HepG2 (cell line): ENCODE measurements around the gene DAB2. TPM values are rescaled to one million over a fixed set of nuclear protein-coding genes. Genes with fewer than 3 reads are reported as not detected.

Experiments
- ARID2 ChIP-seq: sonication (generic); formaldehyde crosslinking; IDR thresholded peaks from 2 replicates; pipeline ENCODE4 v1.8.1; 2022; ENCODE audit warnings: mild to moderate bottlenecking, missing genetic modification reagents, borderline replicate concordance
- BRCA1 ChIP-seq: sonication (generic); formaldehyde crosslinking; IDR thresholded peaks from 2 replicates; pipeline ENCODE4 v1.4.0; 2020; ENCODE audit warnings: missing genetic modification reagents
- FOSL2 ChIP-seq: sonication (generic); formaldehyde crosslinking; IDR thresholded peaks from 2 replicates; pipeline ENCODE4 v1.4.0; 2020; ENCODE audit warnings: missing genetic modification reagents
- HNRNPLL ChIP-seq: fragments of 200-400 bp; formaldehyde crosslinking; IDR thresholded peaks from 2 replicates; pipeline ENCODE4 v1.6.1; 2017; ENCODE audit warnings: mild to moderate bottlenecking, low read depth, low read length; ENCODE audit not compliant: poor library complexity, severe bottlenecking
- IRX3 ChIP-seq: sonication (generic); formaldehyde crosslinking; IDR thresholded peaks from 2 replicates; pipeline ENCODE4 v1.8.1; 2023; ENCODE audit warnings: mild to moderate bottlenecking, low read depth, missing genetic modification reagents, borderline replicate concordance
- KAT8 ChIP-seq: IDR thresholded peaks from 2 replicates; pipeline ENCODE4 v1.6.1; 2016; ENCODE audit warnings: missing genetic modification reagents, missing compliant biosample characterization
- KLF16 ChIP-seq, 2 experiments: sonication (generic) in 1 of 2; formaldehyde crosslinking in 1 of 2; IDR thresholded peaks; 2 replicates each; pipeline versions ENCODE4 v1.6.1 to v1.8.0; 2016 to 2023; ENCODE audit warnings: missing genetic modification reagents in 2 of 2, missing compliant biosample characterization in 1 of 2
- NCOA2 ChIP-seq: sonication (generic); formaldehyde crosslinking; IDR thresholded peaks from 2 replicates; pipeline ENCODE4 v1.8.0; 2022; ENCODE audit warnings: inconsistent platforms
- NFYB ChIP-seq: sonication (generic); formaldehyde crosslinking; IDR thresholded peaks from 2 replicates; pipeline ENCODE4 v1.4.0; 2020; ENCODE audit warnings: missing genetic modification reagents
- PHF8 ChIP-seq: sonication (generic); formaldehyde crosslinking; IDR thresholded peaks from 2 replicates; pipeline ENCODE4 v1.5.0; 2020; ENCODE audit warnings: missing genetic modification reagents
- PTBP1 ChIP-seq: fragments of 200-400 bp; formaldehyde crosslinking; IDR thresholded peaks from 2 replicates; pipeline ENCODE4 v1.6.1; 2018; ENCODE audit warnings: low read length, low read depth; ENCODE audit not compliant: poor library complexity, severe bottlenecking
- RXRB ChIP-seq: IDR thresholded peaks from 2 replicates; pipeline ENCODE4 v1.6.1; 2016; ENCODE audit warnings: borderline replicate concordance, missing genetic modification reagents, missing compliant biosample characterization
- SATB2 ChIP-seq: sonication (generic); formaldehyde crosslinking; IDR thresholded peaks from 2 replicates; pipeline ENCODE4 v1.5.0; 2020; ENCODE audit warnings: missing genetic modification reagents
- TARDBP ChIP-seq: sonication (generic); formaldehyde crosslinking; IDR thresholded peaks from 2 replicates; pipeline ENCODE4 v1.8.0; 2022; ENCODE audit warnings: mild to moderate bottlenecking, missing genetic modification reagents
- ZNF3 ChIP-seq: IDR thresholded peaks from 2 replicates; pipeline ENCODE4 v1.7.0; 2017; ENCODE audit warnings: inconsistent platforms
- polyA plus RNA-seq, 8 experiments: library from polyadenylated mRNA; depleted of rRNA in 3 of 8; stranded (reverse) in 7 of 8; unstranded in 1 of 8; fragments of >200 nt; fragmentation: Illumina TruSeq in 4 of 8; extraction: Trizol in 4 of 8; gene quantifications; 2 replicates each; pipeline versions ENCODE4 v1.2.1 to v1.2.3, GENCODE V29; 2011 to 2016; ENCODE audit warnings: low read depth in 4 of 8, missing spikeins in 1 of 8, mixed read lengths in 1 of 8; ENCODE audit not compliant: insufficient read depth in 1 of 8
- total RNA-seq, 5 experiments: library from RNA; depleted of rRNA; stranded (reverse); fragments of >200 nt; fragmentation: Illumina TruSeq; extraction: Trizol; gene quantifications; 2 replicates each; pipeline ENCODE4 v1.2.3, GENCODE V29; 2016; ENCODE audit warnings: low read depth in 1 of 5
- TF ChIP-seq, protein P1 (sequence below): sonication (generic); formaldehyde crosslinking; IDR thresholded peaks from 2 replicates; pipeline ENCODE4 v1.8.0; 2022; ENCODE audit warnings: mild to moderate bottlenecking, missing genetic modification reagents
- TF ChIP-seq, protein P2 (sequence below): sonication (generic); formaldehyde crosslinking; IDR thresholded peaks from 2 replicates; pipeline ENCODE4 v1.4.0; 2020; ENCODE audit warnings: missing genetic modification reagents
- TF ChIP-seq, protein P3 (sequence below): sonication (generic); formaldehyde crosslinking; IDR thresholded peaks from 2 replicates; pipeline ENCODE4 v1.4.0; 2020; ENCODE audit warnings: missing genetic modification reagents
- TF ChIP-seq, protein P4 (sequence below): sonication (generic); formaldehyde crosslinking; IDR thresholded peaks from 2 replicates; pipeline ENCODE4 v1.4.0; 2020; ENCODE audit warnings: missing genetic modification reagents

Gene DAB2
- total and polyA plus RNA-seq, 2 of the 13 experiments (the other 11 are each of a cell fraction or from before 2014, with no cell fraction given) = 6.4 to 6.5 TPM

DNA sequence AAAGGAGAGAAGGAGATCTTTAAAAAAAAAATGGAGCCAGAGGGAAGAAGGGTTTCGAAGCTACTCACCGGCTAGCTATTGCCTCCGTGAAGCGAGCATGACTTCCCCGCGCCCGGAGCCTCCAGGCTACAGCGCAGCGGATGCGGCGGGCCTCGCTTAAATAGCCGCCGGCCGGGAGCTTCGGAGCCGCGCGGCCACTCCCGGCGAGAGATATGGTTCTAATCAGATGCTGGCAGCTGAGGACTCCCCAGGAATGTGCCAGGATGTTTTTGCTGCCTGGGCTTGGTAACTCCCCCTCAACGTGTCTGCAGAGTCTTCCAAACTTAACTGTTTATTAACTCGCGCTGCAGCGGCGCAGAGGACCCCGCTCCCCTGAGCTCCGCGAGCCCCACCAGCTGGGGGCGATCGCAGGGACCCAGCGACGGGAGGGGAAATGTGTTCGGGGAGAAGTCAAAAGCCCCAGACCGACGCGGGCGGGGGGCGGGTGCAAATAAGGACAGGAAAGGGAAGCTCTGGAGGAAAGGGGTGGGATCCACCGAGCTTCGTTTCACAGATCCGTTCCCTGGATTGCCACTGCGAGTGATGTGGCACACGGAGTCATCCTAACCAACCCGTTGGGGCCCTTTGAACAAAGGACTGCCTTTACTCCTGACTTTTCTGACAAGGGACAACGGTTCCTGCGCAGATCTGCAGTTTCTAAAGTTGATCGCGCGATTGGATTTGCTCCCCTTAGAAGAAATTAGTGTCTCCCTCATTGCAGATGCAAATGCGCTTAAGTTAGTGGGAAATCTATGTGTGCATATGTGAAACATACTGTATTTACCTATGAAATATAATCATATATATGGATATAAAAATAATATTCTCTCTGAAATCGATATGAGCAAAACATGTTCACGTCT, at the start of gene DAB2 (continued):
- peak; percentile 47; the same call in 1 of the 2 replicates for TF ChIP-seq TARDBP
- TF ChIP-seq ZNF3 (CRISPR knock-in tag) = 0 out of 2 replicates have a peak, but pooled peaks have one; percentile 28
- no peak for TF ChIP-seq PTBP1
- TF ChIP-seq, protein P1, sequence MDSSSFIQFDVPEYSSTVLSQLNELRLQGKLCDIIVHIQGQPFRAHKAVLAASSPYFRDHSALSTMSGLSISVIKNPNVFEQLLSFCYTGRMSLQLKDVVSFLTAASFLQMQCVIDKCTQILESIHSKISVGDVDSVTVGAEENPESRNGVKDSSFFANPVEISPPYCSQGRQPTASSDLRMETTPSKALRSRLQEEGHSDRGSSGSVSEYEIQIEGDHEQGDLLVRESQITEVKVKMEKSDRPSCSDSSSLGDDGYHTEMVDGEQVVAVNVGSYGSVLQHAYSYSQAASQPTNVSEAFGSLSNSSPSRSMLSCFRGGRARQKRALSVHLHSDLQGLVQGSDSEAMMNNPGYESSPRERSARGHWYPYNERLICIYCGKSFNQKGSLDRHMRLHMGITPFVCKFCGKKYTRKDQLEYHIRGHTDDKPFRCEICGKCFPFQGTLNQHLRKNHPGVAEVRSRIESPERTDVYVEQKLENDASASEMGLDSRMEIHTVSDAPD (CRISPR knock-in tag) = peak; percentile 63; the same call in 1 of the 2 replicates
- 0 out of 2 replicates have a peak, but pooled peaks have one; percentile 52 for TF ChIP-seq SATB2 (CRISPR knock-in tag)
- peak; percentile 79 for TF ChIP-seq RXRB
- peak; percentile 29 for TF ChIP-seq HNRNPLL
- TF ChIP-seq PHF8 (CRISPR knock-in tag) = peak; percentile 55
- TF ChIP-seq NFYB = no peak
- TF ChIP-seq, protein P2, sequence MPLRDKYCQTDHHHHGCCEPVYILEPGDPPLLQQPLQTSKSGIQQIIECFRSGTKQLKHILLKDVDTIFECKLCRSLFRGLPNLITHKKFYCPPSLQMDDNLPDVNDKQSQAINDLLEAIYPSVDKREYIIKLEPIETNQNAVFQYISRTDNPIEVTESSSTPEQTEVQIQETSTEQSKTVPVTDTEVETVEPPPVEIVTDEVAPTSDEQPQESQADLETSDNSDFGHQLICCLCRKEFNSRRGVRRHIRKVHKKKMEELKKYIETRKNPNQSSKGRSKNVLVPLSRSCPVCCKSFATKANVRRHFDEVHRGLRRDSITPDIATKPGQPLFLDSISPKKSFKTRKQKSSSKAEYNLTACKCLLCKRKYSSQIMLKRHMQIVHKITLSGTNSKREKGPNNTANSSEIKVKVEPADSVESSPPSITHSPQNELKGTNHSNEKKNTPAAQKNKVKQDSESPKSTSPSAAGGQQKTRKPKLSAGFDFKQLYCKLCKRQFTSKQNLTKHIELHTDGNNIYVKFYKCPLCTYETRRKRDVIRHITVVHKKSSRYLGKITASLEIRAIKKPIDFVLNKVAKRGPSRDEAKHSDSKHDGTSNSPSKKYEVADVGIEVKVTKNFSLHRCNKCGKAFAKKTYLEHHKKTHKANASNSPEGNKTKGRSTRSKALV (CRISPR knock-in tag) = peak; percentile 72
- TF ChIP-seq IRX3 (CRISPR knock-in tag) = no peak
- peak; percentile 55; the same call in 1 of the 2 replicates for TF ChIP-seq FOSL2 (CRISPR knock-in tag)
- TF ChIP-seq ARID2 = 0 out of 2 replicates have a peak, but pooled peaks have one; percentile 40
- TF ChIP-seq, protein P3, sequence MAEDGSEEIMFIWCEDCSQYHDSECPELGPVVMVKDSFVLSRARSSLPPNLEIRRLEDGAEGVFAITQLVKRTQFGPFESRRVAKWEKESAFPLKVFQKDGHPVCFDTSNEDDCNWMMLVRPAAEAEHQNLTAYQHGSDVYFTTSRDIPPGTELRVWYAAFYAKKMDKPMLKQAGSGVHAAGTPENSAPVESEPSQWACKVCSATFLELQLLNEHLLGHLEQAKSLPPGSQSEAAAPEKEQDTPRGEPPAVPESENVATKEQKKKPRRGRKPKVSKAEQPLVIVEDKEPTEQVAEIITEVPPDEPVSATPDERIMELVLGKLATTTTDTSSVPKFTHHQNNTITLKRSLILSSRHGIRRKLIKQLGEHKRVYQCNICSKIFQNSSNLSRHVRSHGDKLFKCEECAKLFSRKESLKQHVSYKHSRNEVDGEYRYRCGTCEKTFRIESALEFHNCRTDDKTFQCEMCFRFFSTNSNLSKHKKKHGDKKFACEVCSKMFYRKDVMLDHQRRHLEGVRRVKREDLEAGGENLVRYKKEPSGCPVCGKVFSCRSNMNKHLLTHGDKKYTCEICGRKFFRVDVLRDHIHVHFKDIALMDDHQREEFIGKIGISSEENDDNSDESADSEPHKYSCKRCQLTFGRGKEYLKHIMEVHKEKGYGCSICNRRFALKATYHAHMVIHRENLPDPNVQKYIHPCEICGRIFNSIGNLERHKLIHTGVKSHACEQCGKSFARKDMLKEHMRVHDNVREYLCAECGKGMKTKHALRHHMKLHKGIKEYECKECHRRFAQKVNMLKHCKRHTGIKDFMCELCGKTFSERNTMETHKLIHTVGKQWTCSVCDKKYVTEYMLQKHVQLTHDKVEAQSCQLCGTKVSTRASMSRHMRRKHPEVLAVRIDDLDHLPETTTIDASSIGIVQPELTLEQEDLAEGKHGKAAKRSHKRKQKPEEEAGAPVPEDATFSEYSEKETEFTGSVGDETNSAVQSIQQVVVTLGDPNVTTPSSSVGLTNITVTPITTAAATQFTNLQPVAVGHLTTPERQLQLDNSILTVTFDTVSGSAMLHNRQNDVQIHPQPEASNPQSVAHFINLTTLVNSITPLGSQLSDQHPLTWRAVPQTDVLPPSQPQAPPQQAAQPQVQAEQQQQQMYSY = peak; percentile 83
- peak; percentile 24; the same call in 1 of the 2 replicates for TF ChIP-seq KAT8 (CRISPR knock-in tag)
- 0 out of 2 replicates have a peak, but pooled peaks have one; percentile 46 for TF ChIP-seq BRCA1 (CRISPR knock-in tag)
- 0 out of 4 replicates have a peak, but pooled peaks of 1 of the 2 experiments have one; percentile 48 for TF ChIP-seq KLF16 (CRISPR knock-in tag; IDR thresholded peaks at IDR 0.05)
- TF ChIP-seq NCOA2 (CRISPR knock-in tag) = peak; percentile 36; the same call in 1 of the 2 replicates
- TF ChIP-seq, protein P4, sequence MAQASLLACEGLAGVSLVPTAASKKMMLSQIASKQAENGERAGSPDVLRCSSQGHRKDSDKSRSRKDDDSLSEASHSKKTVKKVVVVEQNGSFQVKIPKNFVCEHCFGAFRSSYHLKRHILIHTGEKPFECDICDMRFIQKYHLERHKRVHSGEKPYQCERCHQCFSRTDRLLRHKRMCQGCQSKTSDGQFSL (CRISPR knock-in tag) = 0 out of 2 replicates have a peak, but pooled peaks have one; percentile 46
